H1 (cell line): ENCODE results near the gene PIGBOS1. TPM values are rescaled to one million over a fixed set of nuclear protein-coding genes. Genes with fewer than 3 reads are reported as not detected.

Experiments used
- CTCF ChIA-PET: fragments of 300-600 bp; sonication (Branson Sonifier 250); formaldehyde crosslinking; loops from one replicate; lab custom pipeline; 2021; ENCODE audit not compliant: partially characterized antibody; lab: Charles Lee
- POLR2A ChIA-PET: fragments of 300-600 bp; sonication (Branson Sonifier 250); formaldehyde crosslinking; loops from one replicate; lab custom pipeline; 2021; ENCODE audit warnings: inconsistent platforms; ENCODE audit not compliant: partially characterized antibody; lab: Charles Lee
- DNase-seq, 2 experiments: peaks; one replicate each; pipeline versions ENCODE4 v3.0.0 to v3.0.0-alpha.2; 2010 to 2022; ENCODE audit warnings: low spot score in 2 of 2, low read depth in 1 of 2, mixed read lengths in 1 of 2
- FAIRE-seq: peaks from 2 replicates; lab custom pipeline; 2011; peaks lifted over from hg19 to GRCh38; lab: Jason Lieb, UNC
- H2AFZ ChIP-seq: 2 replicates; pipeline ENCODE4 v1.8.1; 2012; ENCODE audit warnings: low read length, inconsistent platforms
- H2AK5ac ChIP-seq: 2 replicates; pipeline ENCODE4 v1.6.1; 2013; ENCODE audit warnings: low read depth, low read length
- H2BK120ac ChIP-seq: replicated peaks from 2 replicates; pipeline ENCODE3; 2013; ENCODE audit warnings: low read depth, low read length, inconsistent platforms
- H2BK12ac ChIP-seq: 2 replicates; pipeline ENCODE4 v1.6.1; 2013; ENCODE audit warnings: low read depth, low read length
- H2BK15ac ChIP-seq: 2 replicates; pipeline ENCODE4 v1.6.1; 2013; ENCODE audit warnings: low read length
- H2BK20ac ChIP-seq: 2 replicates; pipeline ENCODE4 v1.6.1; 2013; ENCODE audit warnings: low read length
- H2BK5ac ChIP-seq: 2 replicates; pipeline ENCODE4 v1.6.1; 2013; ENCODE audit warnings: low read depth, low read length
- H3K14ac ChIP-seq: 2 replicates; pipeline ENCODE4 v1.6.1; 2013; ENCODE audit warnings: inconsistent platforms; ENCODE audit not compliant: insufficient read length
- H3K18ac ChIP-seq: 2 replicates; pipeline ENCODE4 v1.6.1; 2013; ENCODE audit warnings: low read length; ENCODE audit errors: extremely low read depth
- H3K23ac ChIP-seq: 2 replicates; pipeline ENCODE4 v1.6.1; 2013; ENCODE audit warnings: inconsistent platforms; ENCODE audit not compliant: insufficient read length
- H3K23me2 ChIP-seq: 2 replicates; pipeline ENCODE4 v1.6.1; 2013; ENCODE audit warnings: low read depth, low read length
- H3K27ac ChIP-seq: 2 replicates; pipeline ENCODE4 v1.6.1; 2011; ENCODE audit warnings: low read depth, low read length, inconsistent platforms
- H3K27me3 ChIP-seq, 4 experiments: replicated peaks in 1 of 4; 1 replicate in 1 of 4; 2 replicates in 3 of 4; pipeline versions ENCODE4 v1.6.1 to v1.8.1; 2011 to 2013; ENCODE audit warnings: low read length in 3 of 4, mild to moderate bottlenecking in 3 of 4, inconsistent platforms in 2 of 4, mixed read lengths in 2 of 4, moderate library complexity in 1 of 4; ENCODE audit not compliant: control insufficient read depth in 3 of 4, insufficient read depth in 3 of 4; ENCODE audit errors: extremely low read depth in 1 of 4
- H3K36me3 ChIP-seq, 4 experiments: 2 replicates each; pipeline versions ENCODE4 v1.6.1 to v1.8.1; 2011 to 2013; ENCODE audit warnings: mild to moderate bottlenecking in 4 of 4, low read length in 3 of 4, moderate library complexity in 2 of 4, control low read depth in 1 of 4, inconsistent platforms in 1 of 4; ENCODE audit not compliant: insufficient read depth in 4 of 4, control insufficient read depth in 2 of 4
- H3K4ac ChIP-seq: replicated peaks from 2 replicates; pipeline ENCODE3; 2013; ENCODE audit warnings: low read length, low read depth, mixed read lengths, inconsistent platforms; ENCODE audit not compliant: insufficient read length
- H3K4me1 ChIP-seq, 4 experiments: replicated peaks in 1 of 4; 1 replicate in 1 of 4; 2 replicates in 3 of 4; pipeline versions ENCODE4 v1.6.1 to v1.8.1; 2011 to 2013; ENCODE audit warnings: low read length in 3 of 4, inconsistent platforms in 2 of 4, mixed read lengths in 1 of 4; ENCODE audit not compliant: insufficient read depth in 4 of 4, control insufficient read depth in 3 of 4
- H3K4me2 ChIP-seq, 2 experiments: 2 replicates each; pipeline versions ENCODE4 v1.6.1 to v1.8.1; 2011 to 2013; ENCODE audit warnings: low read depth in 2 of 2, low read length in 2 of 2, control low read depth in 1 of 2, inconsistent platforms in 1 of 2, mild to moderate bottlenecking in 1 of 2; ENCODE audit not compliant: insufficient read depth in 1 of 2
- H3K4me3 ChIP-seq, 4 experiments: fragments of 200-600, 300-600 bp in 1 of 4; sonication (generic), shearing (Covaris generic), sonication (Bioruptor Twin) in 1 of 4; 2 replicates each; pipeline versions ENCODE4 v1.5.1 to v1.8.1; 2011 to 2016; ENCODE audit warnings: low read length in 4 of 4, low read depth in 3 of 4, control low read depth in 2 of 4, inconsistent platforms in 2 of 4, mild to moderate bottlenecking in 2 of 4, mixed read lengths in 1 of 4, moderate library complexity in 1 of 4; ENCODE audit not compliant: insufficient read depth in 2 of 4; ENCODE audit errors: extremely low read depth in 1 of 4
- H3K56ac ChIP-seq: replicated peaks from 2 replicates; pipeline ENCODE3; 2013; ENCODE audit warnings: low read depth, mild to moderate bottlenecking, mixed read lengths, low read length, inconsistent platforms; ENCODE audit not compliant: insufficient read length
- H3K79me1 ChIP-seq: 2 replicates; pipeline ENCODE4 v1.6.1; 2013; ENCODE audit warnings: low read depth, low read length, control low read depth
- H3K79me2 ChIP-seq, 2 experiments: 2 replicates each; pipeline versions ENCODE4 v1.6.1 to v1.8.1; 2012 to 2013; ENCODE audit warnings: low read length in 2 of 2, mild to moderate bottlenecking in 2 of 2, inconsistent platforms in 1 of 2; ENCODE audit not compliant: insufficient read depth in 2 of 2, control insufficient read depth in 1 of 2
- H3K9ac ChIP-seq, 4 experiments: replicated peaks in 1 of 4; 1 replicate in 1 of 4; 2 replicates in 3 of 4; pipeline versions ENCODE4 v1.6.1 to v1.8.1; 2011 to 2013; ENCODE audit warnings: low read depth in 3 of 4, low read length in 3 of 4, control low read depth in 2 of 4, mild to moderate bottlenecking in 2 of 4, moderate library complexity in 2 of 4, inconsistent platforms in 1 of 4; ENCODE audit errors: extremely low read depth in 1 of 4
- H3K9me3 ChIP-seq, 2 experiments: 2 replicates each; pipeline versions ENCODE4 v1.6.1 to v1.8.1; 2012 to 2013; ENCODE audit warnings: mild to moderate bottlenecking in 2 of 2, moderate library complexity in 2 of 2, control low read depth in 1 of 2, inconsistent platforms in 1 of 2, low read depth in 1 of 2, low read length in 1 of 2, mixed read lengths in 1 of 2; ENCODE audit not compliant: insufficient read depth in 2 of 2
- H4K20me1 ChIP-seq, 2 experiments: replicated peaks in 1 of 2; 2 replicates each; pipeline versions ENCODE3 to v1.8.1; 2011 to 2013; ENCODE audit warnings: inconsistent platforms in 2 of 2, low read length in 2 of 2, mild to moderate bottlenecking in 1 of 2; ENCODE audit not compliant: insufficient read depth in 2 of 2, control insufficient read depth in 1 of 2
- H4K5ac ChIP-seq: 2 replicates; pipeline ENCODE4 v1.6.1; 2013; ENCODE audit warnings: low read length, low read depth, mixed read lengths, inconsistent platforms; ENCODE audit not compliant: insufficient read length
- H4K8ac ChIP-seq: 2 replicates; pipeline ENCODE4 v1.8.0; 2013; ENCODE audit warnings: mild to moderate bottlenecking, moderate library complexity, low read length, inconsistent platforms; ENCODE audit not compliant: insufficient read depth; ENCODE audit errors: extremely low read depth
- H4K91ac ChIP-seq: replicated peaks from 2 replicates; pipeline ENCODE3; 2013; ENCODE audit warnings: low read length, mixed read lengths, inconsistent platforms; ENCODE audit not compliant: insufficient read length
- POU5F1 ChIP-seq: IDR thresholded peaks from 2 replicates; pipeline ENCODE4 v1.6.1; 2011; ENCODE audit warnings: low read depth, mild to moderate bottlenecking, low read length, moderate library complexity
- WGBS, 2 experiments: shearing (Covaris generic) in 1 of 2; methylation state at CpG; one replicate each; pipeline versions ENCODE4 v1.1.6 to v1.1.7; 2013 to 2015; ENCODE audit warnings: low lambda C conversion rate in 2 of 2, mixed read lengths in 2 of 2, inconsistent platforms in 1 of 2, low coverage in 1 of 2, missing lambda C conversion rate in 1 of 2; ENCODE audit not compliant: insufficient replicate concordance in 2 of 2, insufficient coverage in 1 of 2, insufficient read length in 1 of 2; ENCODE audit errors: extremely low coverage in 1 of 2, missing lambda C conversion rate in 1 of 2; 5-methylcytosine and 5-hydroxymethylcytosine counted together
- polyA plus RNA-seq, 7 experiments: library from polyadenylated mRNA; depleted of rRNA in 3 of 7; stranded (reverse) in 5 of 7; unstranded in 2 of 7; fragments of >200 nt in 5 of 7; fragments of 200-250 nt in 2 of 7; gene quantifications; 1 replicate in 5 of 7; 2 replicates in 1 of 7; 4 replicates in 1 of 7; pipeline versions ENCODE4 v1.2.1 to v1.2.3, GENCODE V29; 2011 to 2013; ENCODE audit warnings: missing spikeins in 2 of 7, mixed read lengths in 2 of 7
- total RNA-seq: library from RNA; stranded (reverse); fragmentation: NEBNext Ultra II Directional; extraction: Animal tissue kit (Norgen Biotek cat#: 25700); gene quantifications from 2 replicates; pipeline ENCODE4 v1.2.1, GENCODE V29; 2021

PIGBOS1 gene
- total and polyA plus RNA-seq, 2 of the 8 experiments (the other 6 are each of a cell fraction or from before 2014, with no cell fraction given), result 7.8 to 16.7 TPM

- Histone ChIP-seq H3K23ac (no peak overlapping the region), H2BK15ac (no peak overlapping the region), H3K4me2 (no peak overlapping the region), H3K9ac (no peak overlapping the region), H4K8ac (no peak overlapping the region), H3K18ac (no peak overlapping the region), H3K9me3 (no peaks in the 10 kb centered on the region), H2BK120ac (no peak overlapping the region), H3K27me3 (no peaks in the 10 kb centered on the region), H2AFZ (no peak overlapping the region), H2BK5ac (no peak overlapping the region), H4K91ac (no peak overlapping the region), H3K79me2 (no peaks in the 10 kb centered on the region), H3K4me1 (no peaks in the 10 kb centered on the region), H2AK5ac (no peak overlapping the region), H4K5ac (no peak overlapping the region), H2BK12ac (no peak overlapping the region), H4K20me1 (no peaks in the 10 kb centered on the region), H3K36me3 (no peaks in the 10 kb centered on the region), H2BK20ac (no peak overlapping the region), H3K4me3 (no peak overlapping the region), H3K23me2 (no peaks in the 10 kb centered on the region), H3K14ac (no peak overlapping the region), H3K4ac (no peak overlapping the region), H3K27ac (no peak overlapping the region), H3K56ac (no peak overlapping the region), H3K79me1 (no peaks in the 10 kb centered on the region)
- FAIRE-seq, result no peak
- DNase-seq, result no peak
- 90% methylated on average over 1 of the region's 1 CpG; no CpG with 5 or more reads in 1 of the 2 experiments for WGBS, 2 experiments
- TF ChIP-seq POU5F1, result no peak
- CTCF ChIA-PET, result interaction anchor here (0.7 to 1.2 kb wide), 2 partner anchors 68 to 293 kb away, joined by 3 read pairs; no protein-coding TSS in a partner anchor
- POLR2A ChIA-PET, result no interaction called here
These were observed 48.1 kb upstream of the PIGBOS1 start for GRCh38 chr15:55366981-55367380.
